Forelimb muscle (tissue), 1 donor: Measurements from ENCODE around the gene VCY1B. TPM values are rescaled to one million over a fixed set of nuclear protein-coding genes. Genes with fewer than 3 reads are reported as not detected.
"Not testable (repeated sequence)": the region's sequence is repeated elsewhere in the genome, so short reads cannot be mapped to it uniquely, and the experiment has no call there.

Experiments used
- DNase-seq: peaks from one replicate; pipeline ENCODE4 v3.0.0-alpha.2; 2013; ENCODE audit warnings: low read depth
- polyA plus RNA-seq: library from polyadenylated mRNA; unstranded; fragments of 120-200 nt; gene quantifications from one replicate; pipeline ENCODE4 v1.2.1, GENCODE V29; 2013; ENCODE audit not compliant: insufficient read length

Gene VCY1B
- polyA plus RNA-seq: not detected

DNA sequence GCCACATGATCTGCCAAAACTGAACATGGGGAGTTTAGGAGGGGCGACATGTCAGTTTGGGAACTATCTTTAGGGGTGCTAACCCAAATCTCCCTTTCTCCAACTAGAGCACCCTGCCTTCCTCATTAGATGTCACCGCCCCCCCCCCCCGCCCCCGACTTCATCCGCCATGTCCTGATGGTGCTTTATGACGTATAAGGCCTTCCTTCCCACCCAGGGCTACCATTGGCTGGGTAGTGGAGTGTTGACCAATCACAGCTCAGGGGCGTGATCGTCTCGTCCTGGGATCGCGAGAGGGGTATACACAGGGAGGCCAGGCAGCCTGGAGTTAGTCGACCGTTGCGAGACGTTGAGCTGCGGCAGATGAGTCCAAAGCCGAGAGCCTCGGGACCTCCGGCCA, at the start of gene VCY1B:
VCY1B (plus strand) TSS at position 301 of the 400 bp plus-strand sequence; CDS start at position 364, 63 bp downstream.
- DNase-seq: not testable (repeated sequence)

DNA sequence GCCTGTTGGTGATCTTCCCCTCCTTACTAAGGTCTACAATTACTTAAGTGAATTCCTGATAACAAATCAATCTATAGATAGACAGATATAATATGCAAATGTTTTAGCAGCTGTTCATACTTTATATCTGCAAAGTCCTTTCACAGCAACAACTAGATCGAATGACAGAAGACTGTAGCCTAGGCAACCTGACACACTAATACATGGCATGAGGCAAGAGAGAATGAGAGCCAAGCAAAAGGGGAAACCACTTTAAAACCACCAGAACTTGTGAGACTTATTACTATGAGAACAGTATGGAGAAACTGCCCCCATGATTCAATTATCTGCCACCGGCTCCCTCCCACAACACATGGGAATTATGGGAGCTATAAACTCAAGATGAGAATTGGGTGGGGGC, 44.1 kb upstream of the VCY1B start:
- not testable (repeated sequence) for DNase-seq

DNA sequence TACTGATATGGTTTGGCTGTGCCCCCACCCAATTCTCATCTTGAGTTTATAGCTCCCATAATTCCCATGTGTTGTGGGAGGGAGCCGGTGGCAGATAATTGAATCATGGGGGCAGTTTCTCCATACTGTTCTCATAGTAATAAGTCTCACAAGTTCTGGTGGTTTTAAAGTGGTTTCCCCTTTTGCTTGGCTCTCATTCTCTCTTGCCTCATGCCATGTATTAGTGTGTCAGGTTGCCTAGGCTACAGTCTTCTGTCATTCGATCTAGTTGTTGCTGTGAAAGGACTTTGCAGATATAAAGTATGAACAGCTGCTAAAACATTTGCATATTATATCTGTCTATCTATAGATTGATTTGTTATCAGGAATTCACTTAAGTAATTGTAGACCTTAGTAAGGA, 25.6 kb upstream of the VCY1B start:
- DNase-seq: not testable (repeated sequence)

DNA sequence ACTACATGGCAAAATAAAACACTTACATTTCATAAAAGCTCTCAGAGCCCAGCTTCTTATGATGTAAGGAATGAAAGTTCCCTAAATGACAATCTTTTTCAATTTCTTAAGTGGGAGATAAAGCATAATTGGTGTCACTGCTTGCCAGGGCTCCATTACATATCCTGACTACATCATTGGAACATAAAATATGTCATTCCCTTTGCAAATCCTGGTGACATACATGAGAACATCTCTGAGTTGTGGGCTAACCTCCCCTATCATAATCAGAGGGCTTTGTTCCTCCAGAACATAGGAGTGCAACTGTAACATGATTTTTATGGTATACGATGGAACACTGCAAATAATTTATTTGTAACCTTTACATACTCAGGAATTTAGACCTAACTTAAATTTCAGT, 29.9 kb downstream of the VCY1B start:
- DNase-seq: no peak

Other genes with a start within 250 kb of the VCY1B start
- gene VCY, start 69.8 kb upstream of the VCY1B start, polyA plus RNA-seq: not detected